Measurements from ENCODE around the gene HDHD3.

DNA sequence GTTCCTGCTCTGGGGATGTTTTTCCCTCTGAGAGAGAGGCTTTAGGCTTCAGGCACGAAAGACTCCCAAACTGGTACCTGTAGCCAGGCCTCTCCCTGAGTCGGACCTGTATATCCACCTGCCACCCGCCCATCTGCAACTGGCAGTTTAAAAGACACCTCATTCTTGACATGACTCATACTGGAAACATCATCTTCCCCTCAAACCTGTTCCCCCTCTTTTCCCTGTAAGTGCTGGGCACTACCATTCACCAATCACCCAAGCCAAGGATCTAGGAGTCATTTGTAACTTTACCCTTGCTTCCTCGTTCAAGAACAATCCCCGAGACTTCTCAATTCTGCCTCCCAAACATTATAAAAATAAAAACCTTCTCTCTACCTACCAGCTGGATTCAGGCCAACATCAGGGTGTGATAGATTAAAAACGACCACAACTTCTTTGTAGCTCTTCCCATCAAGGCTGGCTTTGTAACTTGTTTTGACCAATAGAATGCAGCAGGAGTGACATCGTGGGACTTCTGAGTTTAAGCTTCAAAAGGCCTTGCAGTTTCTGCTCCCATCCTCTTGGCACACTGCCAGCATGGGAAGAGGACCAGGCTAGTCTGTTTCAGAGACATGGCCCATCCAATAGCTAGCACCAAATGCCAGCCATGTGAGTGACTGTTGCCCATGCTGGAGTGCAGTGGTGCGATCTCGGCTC, 34.9 kb downstream of the HDHD3 start:
- TF ChIP-seq POLR2AphosphoS5 (IDR thresholded peaks at IDR 0.05; ENCODE audit: borderline replicate concordance, low read depth, low read length) (no peak), EZH2 (IDR thresholded peaks at IDR 0.05) (no peak), FOXP2 (optimal IDR thresholded peaks at IDR 0.05; ENCODE audit: control extremely low read depth, extremely low read length, insufficient read depth) (no peak)
